ENCODE results near the gene RPUSD4.

Gene RPUSD4

DNA sequence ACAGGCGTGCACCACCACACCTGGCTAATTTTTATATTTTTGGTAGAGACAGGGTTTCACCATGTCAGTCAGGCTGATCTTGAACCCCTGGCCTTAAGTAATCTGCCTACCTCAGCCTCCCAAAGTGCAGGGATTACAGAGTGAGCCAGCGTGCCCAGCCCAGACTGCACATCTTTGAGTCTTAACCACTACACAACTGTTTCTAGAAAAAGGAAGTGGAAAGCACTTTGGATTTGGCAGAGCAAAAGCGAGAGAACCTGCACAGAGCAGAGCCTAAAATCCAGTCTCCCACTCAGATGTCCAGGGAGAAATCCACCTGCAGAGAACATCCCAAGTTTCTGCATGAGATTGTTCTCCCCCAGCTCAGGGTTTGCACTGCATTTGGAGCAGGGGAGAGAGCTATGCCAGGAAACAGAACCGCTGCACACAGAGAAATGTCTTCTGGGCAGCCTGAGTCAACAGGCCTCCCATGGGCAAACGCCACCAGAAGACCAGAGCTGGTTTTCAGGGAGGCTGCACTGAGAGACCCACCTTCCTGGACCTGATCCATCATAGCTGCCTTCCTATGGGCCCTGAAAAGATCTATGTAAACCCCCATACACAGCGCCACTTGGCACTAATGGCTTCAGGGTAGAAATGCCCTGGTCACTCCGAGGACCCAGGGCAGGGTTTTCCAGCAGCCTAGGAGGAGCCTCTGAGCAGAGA is 54.0 kb downstream of the RPUSD4 start:
- DNase-seq (ENCODE audit: extremely low spot score), result no peak
- ChIA-PET POLR2A (no interaction called here), CTCF (no interaction called here)
- TF ChIP-seq, protein P1, sequence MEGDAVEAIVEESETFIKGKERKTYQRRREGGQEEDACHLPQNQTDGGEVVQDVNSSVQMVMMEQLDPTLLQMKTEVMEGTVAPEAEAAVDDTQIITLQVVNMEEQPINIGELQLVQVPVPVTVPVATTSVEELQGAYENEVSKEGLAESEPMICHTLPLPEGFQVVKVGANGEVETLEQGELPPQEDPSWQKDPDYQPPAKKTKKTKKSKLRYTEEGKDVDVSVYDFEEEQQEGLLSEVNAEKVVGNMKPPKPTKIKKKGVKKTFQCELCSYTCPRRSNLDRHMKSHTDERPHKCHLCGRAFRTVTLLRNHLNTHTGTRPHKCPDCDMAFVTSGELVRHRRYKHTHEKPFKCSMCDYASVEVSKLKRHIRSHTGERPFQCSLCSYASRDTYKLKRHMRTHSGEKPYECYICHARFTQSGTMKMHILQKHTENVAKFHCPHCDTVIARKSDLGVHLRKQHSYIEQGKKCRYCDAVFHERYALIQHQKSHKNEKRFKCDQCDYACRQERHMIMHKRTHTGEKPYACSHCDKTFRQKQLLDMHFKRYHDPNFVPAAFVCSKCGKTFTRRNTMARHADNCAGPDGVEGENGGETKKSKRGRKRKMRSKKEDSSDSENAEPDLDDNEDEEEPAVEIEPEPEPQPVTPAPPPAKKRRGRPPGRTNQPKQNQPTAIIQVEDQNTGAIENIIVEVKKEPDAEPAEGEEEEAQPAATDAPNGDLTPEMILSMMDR (IDR thresholded peaks at IDR 0.05; ENCODE audit: control extremely low read depth, extremely low read depth, low read depth, missing control alignments), result no peak

GRCh38 chr11:126156814-126157213 is 54.6 kb downstream of the RPUSD4 start:
- ChIA-PET POLR2A (no interaction called here), CTCF (no interaction called here)
- TF ChIP-seq, protein P1 (IDR thresholded peaks at IDR 0.05; ENCODE audit: control extremely low read depth, extremely low read depth, low read depth, missing control alignments), result no peak
- no peak for DNase-seq (ENCODE audit: extremely low spot score)

DNA sequence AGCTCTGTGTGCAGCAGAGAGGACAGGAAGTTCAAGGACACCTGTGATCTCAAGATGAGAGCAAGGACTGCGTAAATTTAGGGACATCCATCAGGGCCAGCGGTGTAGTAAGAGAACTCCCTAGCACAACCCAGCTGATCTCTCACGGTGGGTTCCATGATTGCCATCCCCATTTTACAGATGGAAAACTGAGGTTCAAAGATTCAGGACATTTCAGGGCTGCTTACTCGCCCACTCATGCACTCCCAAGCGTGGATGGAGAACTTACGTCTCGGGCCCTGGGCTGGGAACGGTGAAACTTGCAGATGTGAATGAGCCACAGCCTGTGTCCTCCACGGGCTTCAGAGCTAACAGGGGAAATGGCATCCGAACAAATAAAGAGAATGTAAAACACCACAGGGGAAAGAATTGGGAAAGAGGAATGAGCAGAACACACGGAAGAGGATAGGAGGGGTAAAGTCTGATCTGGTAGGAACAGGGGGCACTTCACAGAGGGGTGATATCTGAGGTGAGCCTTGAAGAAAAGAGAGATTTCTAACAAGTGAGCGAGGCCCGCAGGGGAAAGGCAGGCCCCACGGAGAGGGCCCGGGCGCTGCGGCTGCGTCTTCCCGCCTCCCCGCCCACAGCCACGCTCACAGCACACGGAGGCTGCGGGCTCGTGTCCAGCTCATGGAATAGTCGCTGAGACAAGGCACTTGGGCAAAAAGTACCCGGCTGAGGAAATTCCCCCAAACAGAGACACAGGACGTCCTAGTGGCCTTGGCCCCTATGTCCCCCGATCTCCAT is 55.9 kb downstream of the RPUSD4 start:
- TF ChIP-seq, protein P1 (IDR thresholded peaks at IDR 0.05; ENCODE audit: control extremely low read depth, extremely low read depth, low read depth, missing control alignments), result no peak
- POLR2A ChIA-PET, result no interaction called here
- CTCF ChIA-PET, result no interaction called here
- no peak for DNase-seq (ENCODE audit: extremely low spot score)

- TF ChIP-seq, protein P1 (IDR thresholded peaks at IDR 0.05; ENCODE audit: control extremely low read depth, extremely low read depth, low read depth, missing control alignments), result no peak
- POLR2A ChIA-PET, result no interaction called here
- no peak for DNase-seq (ENCODE audit: extremely low spot score)
- CTCF ChIA-PET, result interaction anchor here (1.1 to 2.1 kb wide), 2 partner anchors 15 to 35 kb away, joined by 3 to 5 read pairs; no protein-coding TSS in a partner anchor
Measured at GRCh38 chr11:126154691-126155090, 56.8 kb downstream of the RPUSD4 start.

- TF ChIP-seq, protein P1 (IDR thresholded peaks at IDR 0.05; ENCODE audit: control extremely low read depth, extremely low read depth, low read depth, missing control alignments), result no peak
- CTCF ChIA-PET, result interaction anchor here (1.1 to 2.1 kb wide), 3 partner anchors 15 to 226 kb away, joined by 3 to 5 read pairs (median 3); no protein-coding TSS in a partner anchor
- no peak for DNase-seq (ENCODE audit: extremely low spot score)
- POLR2A ChIA-PET, result no interaction called here
Measured at GRCh38 chr11:126153972-126154371, 57.5 kb downstream of the RPUSD4 start.

DNA sequence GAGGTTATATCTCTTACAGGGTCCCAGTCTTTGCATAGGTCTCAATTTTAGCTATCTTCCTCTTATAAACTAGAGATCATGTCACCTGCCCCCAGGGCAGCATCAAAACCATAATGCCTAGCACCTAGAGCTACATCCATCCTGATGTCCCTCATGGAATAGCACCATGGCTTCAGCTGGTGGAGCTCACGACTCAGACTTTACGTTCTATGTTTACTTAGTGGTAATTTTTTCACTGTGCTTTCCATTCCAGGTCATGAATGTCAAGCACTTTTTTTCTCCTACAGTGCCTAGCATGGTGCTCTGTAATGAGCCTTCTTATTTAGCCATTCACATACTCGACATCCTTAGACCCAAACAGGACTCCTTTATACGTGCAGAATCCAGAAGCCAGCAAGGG is 58.4 kb downstream of the RPUSD4 start:
- POLR2A ChIA-PET, result no interaction called here

More for the DNA sequence above, 58.4 kb downstream of the RPUSD4 start:
- no peak for DNase-seq (ENCODE audit: extremely low spot score)
- TF ChIP-seq, protein P1 (IDR thresholded peaks at IDR 0.05; ENCODE audit: control extremely low read depth, extremely low read depth, low read depth, missing control alignments), result no peak
- CTCF ChIA-PET, result interaction anchor here (1.1 to 2.1 kb wide), 4 partner anchors 37 to 225 kb away, joined by 3 to 5 read pairs (median 4); no protein-coding TSS in a partner anchor
